ENCODE measurements around the gene ARFIP1.

ARFIP1 gene

GRCh38 chr4:152942346-152942745 is 162.6 kb downstream of the ARFIP1 start:
- DNase-seq = no peak

- DNase-seq = no peak
Measured at GRCh38 chr4:152943672-152944071, 163.9 kb downstream of the ARFIP1 start.

- DNase-seq = no peak
Measured at GRCh38 chr4:152944666-152945320, 165.0 kb downstream of the ARFIP1 start.

GRCh38 chr4:152945639-152946038 is 165.9 kb downstream of the ARFIP1 start:
- no peak for DNase-seq

GRCh38 chr4:152946446-152946845 is 166.7 kb downstream of the ARFIP1 start:
- DNase-seq = no peak

GRCh38 chr4:152947311-152947710 is 167.6 kb downstream of the ARFIP1 start:
- no peak for DNase-seq

GRCh38 chr4:152949930-152950329 is 170.2 kb downstream of the ARFIP1 start:
- no peak for DNase-seq

- no peak for DNase-seq
Measured at GRCh38 chr4:152950402-152951274, 170.9 kb downstream of the ARFIP1 start.

- DNase-seq = no peak
Measured at GRCh38 chr4:152951348-152951747, 171.6 kb downstream of the ARFIP1 start.

- DNase-seq = no peak
Measured at GRCh38 chr4:152953514-152953913, 173.8 kb downstream of the ARFIP1 start.

GRCh38 chr4:152954741-152955140 is 175.0 kb downstream of the ARFIP1 start:
- no peak for DNase-seq

- no peak for DNase-seq
Measured at GRCh38 chr4:152956147-152956546, 176.4 kb downstream of the ARFIP1 start.

- no peak for DNase-seq
Measured at GRCh38 chr4:152956650-152957436, 177.1 kb downstream of the ARFIP1 start.

- DNase-seq = no peak
Measured at GRCh38 chr4:152957437-152958171, 177.8 kb downstream of the ARFIP1 start.

- no peak for DNase-seq
Measured at GRCh38 chr4:152959080-152959479, 179.3 kb downstream of the ARFIP1 start.

- DNase-seq = no peak
Measured at GRCh38 chr4:152960082-152960481, 180.3 kb downstream of the ARFIP1 start.

GRCh38 chr4:152961014-152961772 is 181.4 kb downstream of the ARFIP1 start:
- no peak for DNase-seq

- DNase-seq = no peak
Measured at GRCh38 chr4:152961773-152962115, 182.0 kb downstream of the ARFIP1 start.

Measured in CD4-positive, alpha-beta T cell treated with Interleukin-12 subunit alpha and Interleukin-12 subunit beta, for 1 hour (primary cell).